HG03460 (cell line): ENCODE results near the gene AAK1.
"Not testable (repeated sequence)": the region's sequence is repeated elsewhere in the genome, so short reads cannot be mapped to it uniquely, and the experiment has no call there.

Experiments
- ATAC-seq: cut with Tn5 transposase; IDR thresholded peaks from one replicate; pipeline ENCODE4 v1.9.1; 2021; ENCODE audit not compliant: unreplicated experiment

The AAK1 gene

DNA sequence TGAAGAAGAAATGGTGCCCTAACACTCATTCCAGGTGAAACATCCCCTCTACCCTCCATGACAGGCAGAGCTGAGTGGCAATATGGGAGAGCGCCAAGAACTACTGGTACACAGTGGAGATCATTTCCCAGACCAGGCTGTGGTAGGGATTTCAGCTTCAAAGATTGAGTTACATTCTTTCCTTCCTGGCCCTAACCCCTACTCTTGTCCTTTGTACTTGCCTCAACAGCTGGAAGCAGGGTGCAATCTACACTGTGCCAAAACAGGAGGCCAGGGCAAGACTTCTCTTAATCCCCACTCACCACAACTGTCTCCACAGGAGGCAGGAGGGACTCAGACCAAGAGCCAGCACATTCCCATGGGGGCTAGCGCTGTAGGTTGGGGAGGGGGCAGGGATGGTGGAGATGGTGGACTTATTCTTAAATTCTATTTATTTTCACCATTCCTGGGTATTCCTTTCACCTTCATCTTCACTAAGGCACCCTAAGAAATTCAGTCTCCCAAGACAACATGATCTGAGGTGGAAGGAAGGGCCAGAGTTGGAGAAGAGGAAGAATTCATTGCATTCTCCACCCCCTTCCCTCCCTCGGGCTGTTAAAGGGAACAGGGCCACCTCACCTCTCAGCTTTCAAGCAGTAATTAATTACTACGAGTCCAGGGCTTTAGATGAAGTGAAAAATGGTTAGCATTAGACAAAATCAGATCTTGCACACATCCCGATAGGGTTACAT is 65.9 kb downstream of the AAK1 start:
- no peak for ATAC-seq

- ATAC-seq = no peak
Measured at GRCh38 chr2:69576880-69577279, 66.7 kb downstream of the AAK1 start.

- ATAC-seq = no peak
Measured at GRCh38 chr2:69575926-69576325, 67.6 kb downstream of the AAK1 start.

- ATAC-seq = not testable (repeated sequence)
Measured at GRCh38 chr2:69575371-69575770, 68.2 kb downstream of the AAK1 start.

GRCh38 chr2:69572641-69573040 is 70.9 kb downstream of the AAK1 start:
- no peak for ATAC-seq

DNA sequence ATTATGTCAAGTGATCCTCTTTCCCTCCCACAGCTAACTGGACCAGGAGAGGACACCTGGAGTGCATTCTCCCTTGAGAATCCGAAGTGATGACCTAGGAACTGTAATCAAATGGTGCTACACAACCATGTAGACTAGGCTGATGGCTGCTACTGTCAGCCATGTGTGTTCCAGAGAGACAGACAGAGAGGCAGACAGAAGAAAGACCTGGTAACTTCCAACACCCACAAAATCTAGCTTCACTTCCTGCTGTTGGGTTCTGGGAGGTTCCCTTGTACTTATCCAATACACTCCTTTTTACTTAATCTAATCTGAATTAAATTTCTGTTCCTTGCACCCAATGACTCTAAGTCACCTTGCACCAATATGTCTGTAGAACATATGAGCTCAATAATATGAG is 72.3 kb downstream of the AAK1 start:
- ATAC-seq = no peak

DNA sequence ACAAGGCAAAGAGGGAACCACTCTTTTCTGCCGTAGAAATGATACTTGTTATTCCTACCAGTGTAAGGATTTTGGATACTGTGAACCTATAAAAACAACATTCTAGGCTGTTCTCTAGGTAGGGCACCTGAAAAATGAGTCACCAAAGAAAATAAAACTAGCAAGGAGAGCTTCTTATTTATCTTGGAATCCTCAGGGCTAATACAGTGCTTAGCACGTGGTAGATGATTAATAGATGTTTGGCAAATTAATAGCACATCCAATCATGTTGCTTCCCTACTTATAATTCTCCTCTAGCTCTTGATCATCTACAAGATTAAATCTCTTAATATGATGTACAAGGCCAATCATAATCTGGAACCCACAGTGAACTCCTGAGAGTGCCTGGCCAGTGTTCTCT is 73.1 kb downstream of the AAK1 start:
- ATAC-seq = no peak

- no peak for ATAC-seq
Measured at GRCh38 chr2:69567909-69568300, 75.6 kb downstream of the AAK1 start.

GRCh38 chr2:69567157-69567908 is 76.2 kb downstream of the AAK1 start:
- ATAC-seq = no peak

GRCh38 chr2:69566669-69567068 is 76.9 kb downstream of the AAK1 start:
- ATAC-seq = no peak

GRCh38 chr2:69565431-69565839 is 78.1 kb downstream of the AAK1 start:
- ATAC-seq = peak; percentile 69

DNA sequence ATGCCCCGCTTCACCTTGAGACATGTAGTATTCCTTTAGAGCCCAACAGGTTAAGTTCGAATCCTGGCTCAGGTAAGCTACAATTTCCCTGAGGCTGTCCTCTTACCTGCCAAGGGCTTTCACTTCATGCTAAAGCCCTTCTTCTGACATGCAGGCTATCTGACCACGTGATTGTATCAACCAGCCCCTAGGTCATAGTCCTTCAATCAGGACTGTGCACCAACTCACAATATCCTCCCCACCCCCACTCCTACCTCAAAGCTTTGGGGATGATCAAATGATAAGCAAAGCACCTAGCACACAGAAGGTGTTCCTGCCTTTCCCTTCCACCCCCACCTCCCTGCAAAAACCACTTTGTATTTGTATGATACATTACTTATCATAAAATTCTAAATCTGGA is 78.9 kb downstream of the AAK1 start:
- ATAC-seq = no peak

- ATAC-seq = no peak
Measured at GRCh38 chr2:69563021-69563420, 80.5 kb downstream of the AAK1 start.

DNA sequence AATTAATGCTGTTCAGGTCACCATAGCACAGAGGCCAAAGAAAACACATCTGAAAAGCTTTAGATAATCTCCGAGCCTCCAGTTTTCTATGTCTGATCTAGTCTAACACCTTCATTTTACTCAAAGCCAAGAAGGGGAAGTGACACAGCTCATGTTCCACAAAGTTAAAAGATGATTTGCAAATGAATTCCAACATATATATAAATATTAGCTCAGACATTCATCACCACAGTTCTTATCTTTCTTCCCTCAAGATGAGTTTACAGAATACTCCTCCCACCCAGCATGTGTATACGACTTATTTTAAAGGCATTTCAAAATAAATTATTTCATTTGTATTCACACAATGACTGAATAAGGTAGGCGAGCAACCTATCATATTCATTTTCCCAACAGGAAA is 82.4 kb downstream of the AAK1 start:
- ATAC-seq = no peak

DNA sequence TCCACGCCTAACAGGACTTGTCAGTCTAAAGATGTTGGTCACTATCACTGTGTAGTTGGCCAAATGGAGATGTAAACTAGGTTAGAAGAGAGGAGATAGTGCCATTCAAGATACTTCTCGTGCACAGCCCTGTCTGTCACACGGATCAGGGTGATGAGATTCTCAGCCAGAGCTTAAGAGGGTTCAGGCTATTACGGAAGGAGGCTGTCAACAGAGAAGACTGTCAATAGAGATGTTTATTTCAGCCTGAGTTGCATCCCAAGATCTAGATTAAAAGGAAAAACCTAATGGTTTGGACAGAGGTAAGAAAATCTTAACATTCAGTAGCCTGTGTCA is 83.4 kb downstream of the AAK1 start:
- no peak for ATAC-seq

- no peak for ATAC-seq
Measured at GRCh38 chr2:69559442-69560146, 83.9 kb downstream of the AAK1 start.

- no peak for ATAC-seq
Measured at GRCh38 chr2:69556008-69556407, 87.5 kb downstream of the AAK1 start.

DNA sequence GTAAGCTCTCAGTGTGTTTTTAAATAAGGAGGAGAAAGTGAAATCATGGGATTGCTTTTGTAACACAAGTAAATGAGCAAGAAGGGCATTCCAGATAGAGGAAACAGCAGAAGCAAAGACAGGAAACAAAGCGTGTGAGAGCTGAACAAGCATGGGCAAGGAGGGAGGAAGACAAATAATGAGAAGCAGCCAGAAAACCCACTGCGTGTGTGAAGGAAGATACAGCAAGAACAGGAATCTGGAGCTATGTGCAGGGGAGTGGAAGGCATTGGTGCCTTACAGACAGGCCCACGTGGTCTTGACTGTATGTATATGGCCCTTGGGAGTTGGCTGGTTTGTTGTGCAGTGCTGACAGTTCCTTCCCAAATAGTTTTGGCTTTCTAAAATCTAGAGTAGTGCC is 88.6 kb downstream of the AAK1 start:
- peak; percentile 54 for ATAC-seq

- ATAC-seq = no peak
Measured at GRCh38 chr2:69554568-69554967, 89.0 kb downstream of the AAK1 start.

DNA sequence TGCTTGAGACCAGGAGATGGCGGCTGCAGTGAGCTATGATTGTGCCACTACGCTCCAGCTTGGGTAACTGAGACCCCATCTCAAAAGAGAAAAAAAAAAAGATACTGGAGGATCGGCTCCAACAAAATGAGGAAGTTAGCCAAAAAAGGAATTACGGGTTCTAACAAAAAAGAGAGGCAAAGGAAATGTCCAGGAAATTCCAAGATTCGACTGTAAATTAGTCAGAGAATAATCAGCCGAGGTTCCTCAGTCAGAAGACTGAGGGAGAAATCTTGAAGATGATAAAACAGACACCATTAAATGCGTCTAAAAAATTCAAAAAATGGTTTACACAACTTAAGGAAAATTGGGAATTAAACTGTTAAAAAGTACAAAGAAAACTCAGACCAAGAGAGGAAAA is 89.5 kb downstream of the AAK1 start:
- ATAC-seq = no peak

- not testable (repeated sequence) for ATAC-seq
Measured at GRCh38 chr2:69550511-69550910, 93.0 kb downstream of the AAK1 start.

DNA sequence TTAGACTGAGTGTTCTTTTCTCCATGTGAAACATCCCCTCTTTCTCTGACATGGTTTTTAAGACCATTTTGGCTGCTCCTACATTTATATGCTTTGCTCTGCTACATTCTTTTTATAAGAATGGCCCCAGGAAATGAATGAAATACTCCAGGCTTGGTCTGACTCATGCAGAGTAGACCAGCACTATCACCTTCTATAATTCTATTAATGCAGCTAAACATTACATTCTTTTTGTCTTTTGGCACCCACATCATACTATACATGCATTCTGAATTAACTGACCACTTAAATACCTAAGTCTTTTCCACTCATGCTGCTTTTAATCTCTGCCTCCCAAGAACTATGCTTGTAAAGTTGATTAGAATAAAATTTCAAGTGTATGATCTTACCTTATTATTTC is 94.1 kb downstream of the AAK1 start:
- ATAC-seq = no peak
